Measurements from ENCODE around the gene MZT2A.
"Not testable (repeated sequence)": the region's sequence is repeated elsewhere in the genome, so short reads cannot be mapped to it uniquely, and the experiment has no call there.

DNA sequence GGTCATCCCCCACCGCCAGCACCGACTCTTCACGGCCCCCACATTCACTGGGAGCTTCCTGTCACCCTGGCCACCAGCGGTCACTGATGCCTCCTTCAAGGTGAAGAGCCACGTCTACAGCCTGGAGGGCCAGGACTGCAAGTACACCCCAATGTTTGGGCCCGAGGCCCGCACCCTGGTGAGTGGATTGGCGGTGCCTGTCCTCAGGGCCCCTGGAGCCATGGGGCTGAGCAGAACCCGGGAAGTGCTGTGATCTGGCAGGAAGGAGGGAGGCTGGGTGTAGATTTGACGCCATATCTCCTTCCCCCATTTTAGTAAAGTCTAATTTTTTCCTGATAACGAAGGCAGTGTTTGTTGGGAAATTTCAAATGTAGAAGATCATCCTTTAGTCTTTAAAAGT lies 26.3 kb upstream of the MZT2A start:
- TF ChIP-seq, protein P1, sequence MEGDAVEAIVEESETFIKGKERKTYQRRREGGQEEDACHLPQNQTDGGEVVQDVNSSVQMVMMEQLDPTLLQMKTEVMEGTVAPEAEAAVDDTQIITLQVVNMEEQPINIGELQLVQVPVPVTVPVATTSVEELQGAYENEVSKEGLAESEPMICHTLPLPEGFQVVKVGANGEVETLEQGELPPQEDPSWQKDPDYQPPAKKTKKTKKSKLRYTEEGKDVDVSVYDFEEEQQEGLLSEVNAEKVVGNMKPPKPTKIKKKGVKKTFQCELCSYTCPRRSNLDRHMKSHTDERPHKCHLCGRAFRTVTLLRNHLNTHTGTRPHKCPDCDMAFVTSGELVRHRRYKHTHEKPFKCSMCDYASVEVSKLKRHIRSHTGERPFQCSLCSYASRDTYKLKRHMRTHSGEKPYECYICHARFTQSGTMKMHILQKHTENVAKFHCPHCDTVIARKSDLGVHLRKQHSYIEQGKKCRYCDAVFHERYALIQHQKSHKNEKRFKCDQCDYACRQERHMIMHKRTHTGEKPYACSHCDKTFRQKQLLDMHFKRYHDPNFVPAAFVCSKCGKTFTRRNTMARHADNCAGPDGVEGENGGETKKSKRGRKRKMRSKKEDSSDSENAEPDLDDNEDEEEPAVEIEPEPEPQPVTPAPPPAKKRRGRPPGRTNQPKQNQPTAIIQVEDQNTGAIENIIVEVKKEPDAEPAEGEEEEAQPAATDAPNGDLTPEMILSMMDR (IDR thresholded peaks at IDR 0.05) = not testable (repeated sequence)
- TF ChIP-seq EZH2 (IDR thresholded peaks at IDR 0.05) = not testable (repeated sequence)
